HepG2 (cell line): ENCODE results near the gene SOCS3. TPM values are rescaled to one million over a fixed set of nuclear protein-coding genes. Genes with fewer than 3 reads are reported as not detected.

Experiments
- ATAC-seq: fragments of 200-7000 bp; cut with Tn5 transposase; 3 replicates; pipeline ENCODE4 v1.9.1; 2020; ENCODE audit warnings: mild to moderate bottlenecking, moderate library complexity
- BruUV-seq: library from RNA; stranded (reverse); fragments of 400-500 nt; replicated peaks from 2 replicates; lab custom pipeline; 2021; lab: Mats Ljungman, UMichigan
- CTCF ChIA-PET: fragments of 300-600 bp; formaldehyde crosslinking; extraction: SDS; loops from one replicate; lab custom pipeline; 2021; ENCODE audit warnings: low total read pairs, inconsistent platforms, low intra/inter-chr PET ratio; lab: Yijun Ruan, JAX
- POLR2A ChIA-PET: fragments of 350-600 bp; sonication (Branson Sonifier 250); formaldehyde crosslinking; loops from one replicate; lab custom pipeline; 2020; ENCODE audit warnings: antibody characterized with exemption, inconsistent platforms; lab: Yijun Ruan, JAX
- DNase-seq: peaks from one replicate; pipeline ENCODE4 v3.0.0-alpha.2; 2015; ENCODE audit warnings: low spot score
- FAIRE-seq: peaks from 3 replicates; lab custom pipeline; 2011; peaks lifted over from hg19 to GRCh38; lab: Jason Lieb, UNC
- H2AFZ ChIP-seq: one replicate; pipeline ENCODE4 v1.6.1; 2011; ENCODE audit warnings: low read length, inconsistent platforms
- H3K27ac ChIP-seq: fragments of 300-600 bp; 3 replicates; pipeline ENCODE4 v1.8.0; 2011; ENCODE audit warnings: mixed run types, mild to moderate bottlenecking, mixed read lengths, low read length, inconsistent platforms; ENCODE audit not compliant: insufficient read depth; ENCODE audit errors: extremely low read length
- H3K27me3 ChIP-seq, 2 experiments: fragments of 200-600 bp in 1 of 2; 2 replicates in 1 of 2; 3 replicates in 1 of 2; pipeline versions ENCODE4 v1.6.0 to v1.8.0; 2011; ENCODE audit warnings: low read length in 2 of 2, mild to moderate bottlenecking in 2 of 2, moderate library complexity in 2 of 2, inconsistent platforms in 1 of 2; ENCODE audit not compliant: insufficient read depth in 2 of 2, control insufficient read depth in 1 of 2
- H3K36me3 ChIP-seq, 2 experiments: fragments of 200-600 bp in 1 of 2; replicated peaks in 1 of 2; 2 replicates in 1 of 2; 3 replicates in 1 of 2; pipeline versions ENCODE4 v1.5.1 to v1.8.0; 2011; ENCODE audit warnings: low read length in 2 of 2, inconsistent platforms in 1 of 2; ENCODE audit not compliant: insufficient read depth in 2 of 2, control insufficient read depth in 1 of 2
- H3K4me1 ChIP-seq: 2 replicates; pipeline ENCODE4 v1.5.1; 2012; ENCODE audit warnings: low read length, inconsistent platforms; ENCODE audit not compliant: insufficient read depth
- H3K4me2 ChIP-seq: 2 replicates; pipeline ENCODE4 v1.6.0; 2011; ENCODE audit warnings: low read depth, low read length, inconsistent platforms
- H3K4me3 ChIP-seq, 3 experiments: fragments of 200-600 bp in 1 of 3; sonication (generic), shearing (Covaris generic) in 1 of 3; replicated peaks in 1 of 3; 2 replicates each; pipeline ENCODE4 v1.5.1; 2011 to 2016; ENCODE audit warnings: low read length in 3 of 3, inconsistent platforms in 2 of 3, low read depth in 2 of 3, mild to moderate bottlenecking in 2 of 3, control low read depth in 1 of 3, mixed read lengths in 1 of 3; ENCODE audit not compliant: insufficient read depth in 1 of 3
- H3K79me2 ChIP-seq: one replicate; pipeline ENCODE4 v1.6.1; 2011; ENCODE audit warnings: low read length, inconsistent platforms; ENCODE audit not compliant: insufficient read depth
- H3K9ac ChIP-seq: 2 replicates; pipeline ENCODE4 v1.6.0; 2011; ENCODE audit warnings: mild to moderate bottlenecking, low read depth, low read length, inconsistent platforms; ENCODE audit not compliant: insufficient read depth
- H3K9me3 ChIP-seq: 2 replicates; pipeline ENCODE4 v1.5.1; 2012; ENCODE audit warnings: mild to moderate bottlenecking, low read length
- H4K20me1 ChIP-seq: 2 replicates; pipeline ENCODE4 v1.6.0; 2011; ENCODE audit warnings: inconsistent platforms, mild to moderate bottlenecking, low read length, moderate library complexity; ENCODE audit not compliant: insufficient read depth
- ASH2L ChIP-seq: fragments of 300-600, 200-600 bp; sonication (generic); IDR thresholded peaks from 2 replicates; pipeline ENCODE4 v1.7.0; 2017; ENCODE audit warnings: low read depth, mild to moderate bottlenecking, moderate library complexity, mixed read lengths, low read length; ENCODE audit not compliant: insufficient read length
- ATF3 ChIP-seq: sonication (generic); formaldehyde crosslinking; IDR thresholded peaks from 2 replicates; pipeline ENCODE4 v1.4.0; 2020; ENCODE audit warnings: missing genetic modification reagents
- CEBPG ChIP-seq: IDR thresholded peaks from 2 replicates; pipeline ENCODE4 v1.6.1; 2016
- ELF1 ChIP-seq: sonication (generic); formaldehyde crosslinking; IDR thresholded peaks from 2 replicates; pipeline ENCODE4 v1.4.0; 2020; ENCODE audit warnings: missing genetic modification reagents
- FOXO1 ChIP-seq: sonication (generic); formaldehyde crosslinking; IDR thresholded peaks from 2 replicates; pipeline ENCODE4 v1.4.0; 2020; ENCODE audit warnings: missing genetic modification reagents
- HMGA1 ChIP-seq: sonication (generic); formaldehyde crosslinking; conservative IDR thresholded peaks from 2 replicates; pipeline ENCODE4 v1.4.0; 2020; ENCODE audit warnings: missing genetic modification reagents
- POLR2A ChIP-seq, 2 experiments: IDR thresholded peaks; 2 replicates each; pipeline ENCODE4 v1.6.1; 2011; ENCODE audit warnings: low read depth in 2 of 2, low read length in 2 of 2, mild to moderate bottlenecking in 1 of 2, moderate library complexity in 1 of 2; ENCODE audit not compliant: insufficient read depth in 1 of 2
- PRPF4 ChIP-seq: fragments of 200-400 bp; formaldehyde crosslinking; IDR thresholded peaks from 2 replicates; pipeline ENCODE4 v1.6.1; 2016; ENCODE audit warnings: low read length, low read depth; ENCODE audit not compliant: poor library complexity, severe bottlenecking
- SRSF9 ChIP-seq: fragments of 200-400 bp; formaldehyde crosslinking; IDR thresholded peaks from 2 replicates; pipeline ENCODE4 v1.6.1; 2018; ENCODE audit warnings: borderline replicate concordance, mild to moderate bottlenecking, low read depth, low read length; ENCODE audit not compliant: insufficient read depth, poor library complexity, severe bottlenecking
- ZBTB3 ChIP-seq: sonication (generic); formaldehyde crosslinking; IDR thresholded peaks from 2 replicates; pipeline ENCODE4 v1.4.0; 2020; ENCODE audit warnings: low read depth, mild to moderate bottlenecking, moderate library complexity, missing genetic modification reagents, borderline replicate concordance
- ZFY ChIP-seq: sonication (generic); formaldehyde crosslinking; IDR thresholded peaks from 2 replicates; pipeline ENCODE4 v1.4.0; 2020; ENCODE audit warnings: missing genetic modification reagents
- ZNF20 ChIP-seq: sonication (generic); formaldehyde crosslinking; IDR thresholded peaks from 2 replicates; pipeline ENCODE4 v1.4.0; 2020; ENCODE audit warnings: mild to moderate bottlenecking, moderate library complexity, missing genetic modification reagents
- ZNF3 ChIP-seq: IDR thresholded peaks from 2 replicates; pipeline ENCODE4 v1.7.0; 2017; ENCODE audit warnings: inconsistent platforms
- ZNF430 ChIP-seq: sonication (generic); formaldehyde crosslinking; IDR thresholded peaks from 2 replicates; pipeline ENCODE4 v1.9.0; 2021; ENCODE audit warnings: mild to moderate bottlenecking, missing genetic modification reagents
- ZNF44 ChIP-seq: sonication (generic); formaldehyde crosslinking; IDR thresholded peaks from 2 replicates; pipeline ENCODE4 v1.5.1; 2020; ENCODE audit warnings: mild to moderate bottlenecking, missing genetic modification reagents
- ZNF879 ChIP-seq: sonication (generic); formaldehyde crosslinking; IDR thresholded peaks from 2 replicates; pipeline ENCODE4 v1.8.1; 2023; ENCODE audit warnings: missing genetic modification reagents
- ZSCAN29 ChIP-seq: sonication (generic); formaldehyde crosslinking; conservative IDR thresholded peaks from 2 replicates; pipeline ENCODE4 v1.4.0; 2020; ENCODE audit warnings: mild to moderate bottlenecking, missing genetic modification reagents
- WGBS: methylation state at CpG from one replicate; pipeline ENCODE4 v1.1.6; 2017; ENCODE audit warnings: low lambda C conversion rate; 5-methylcytosine and 5-hydroxymethylcytosine counted together
- in situ Hi-C: cut with HindIII; loops from 2 replicates; pipeline ENCODE4 v1.10.0; 2017; ENCODE audit warnings: low pct_unique_long_range_greater_than_20kb; ENCODE audit not compliant: extremely low pct_ligation_motif_present
- intact Hi-C: fragments of 100-400 bp; cut with micrococcal nuclease; formaldehyde crosslinking; loops from one replicate; pipeline ENCODE4 v1.10.0; 2022; ENCODE audit not compliant: unreplicated experiment
- polyA plus RNA-seq, 8 experiments: library from polyadenylated mRNA; depleted of rRNA in 3 of 8; stranded (reverse) in 7 of 8; unstranded in 1 of 8; fragments of >200 nt; fragmentation: Illumina TruSeq in 4 of 8; extraction: Trizol in 4 of 8; gene quantifications; 2 replicates each; pipeline versions ENCODE4 v1.2.1 to v1.2.3, GENCODE V29; 2011 to 2016; ENCODE audit warnings: low read depth in 4 of 8, missing spikeins in 1 of 8, mixed read lengths in 1 of 8; ENCODE audit not compliant: insufficient read depth in 1 of 8
- total RNA-seq, 5 experiments: library from RNA; depleted of rRNA; stranded (reverse); fragments of >200 nt; fragmentation: Illumina TruSeq; extraction: Trizol; gene quantifications; 2 replicates each; pipeline ENCODE4 v1.2.3, GENCODE V29; 2016; ENCODE audit warnings: low read depth in 1 of 5
- TF ChIP-seq, protein P1 (sequence below), 2 experiments: sonication (generic) in 1 of 2; formaldehyde crosslinking in 1 of 2; IDR thresholded peaks; 2 replicates each; pipeline versions ENCODE4 v1.5.1 to v1.6.1; 2011 to 2020; ENCODE audit warnings: borderline replicate concordance in 1 of 2, low read depth in 1 of 2, low read length in 1 of 2, mild to moderate bottlenecking in 1 of 2, missing genetic modification reagents in 1 of 2, moderate library complexity in 1 of 2
- TF ChIP-seq, protein P2 (sequence below): IDR thresholded peaks from 2 replicates; pipeline ENCODE4 v1.6.1; 2012; ENCODE audit warnings: low read depth, low read length, improper control_type of control experiment
- TF ChIP-seq, protein P3 (sequence below): sonication (generic); formaldehyde crosslinking; IDR thresholded peaks from 2 replicates; pipeline ENCODE4 v1.5.0; 2020; ENCODE audit warnings: missing genetic modification reagents

Gene SOCS3
- total and polyA plus RNA-seq, 2 of the 13 experiments (the other 11 are each of a cell fraction or from before 2014, with no cell fraction given): 0.77 to 2.4 TPM

GRCh38 chr17:78379131-78379491, 19.2 kb upstream of the SOCS3 start:
- Histone ChIP-seq H3K27me3 (peaks cover 2 to 8% of the 10 kb centered on the region in 2 experiments; a peak in 1 of 5 replicates), H3K36me3 (no peaks in the 10 kb centered on the region; a peak in 2 of 5 replicates), H3K9ac (peak overlapping the region; percentile 90), H3K4me2 (peak overlapping the region; percentile 87), H3K4me3 (peak overlapping the region; percentile 97 to 98 (median 97)), H2AFZ (no peak overlapping the region), H3K4me1 (peaks cover 85% of the 10 kb centered on the region), H3K27ac (peak overlapping the region; percentile 80), H3K79me2 (peaks cover 50% of the 10 kb centered on the region), H3K9me3 (no peaks in the 10 kb centered on the region), H4K20me1 (peaks cover 10% of the 10 kb centered on the region; the same call in 1 of the 2 replicates)
- in situ Hi-C loops: no loop called here
- intact Hi-C loops: loop anchor here (5.0 to 10.0 kb wide), 2 partner anchors 43 to 64 kb away; no protein-coding TSS in a partner anchor
- POLR2A ChIA-PET: interaction anchor here (0.7 to 1.8 kb wide), 7 partner anchors 9 to 43 kb away, joined by 3 to 7 read pairs (median 4); no protein-coding TSS in a partner anchor
- peak; percentile 81 for DNase-seq
- CTCF ChIA-PET: interaction anchor here (1.3 kb wide), 1 partner anchor 43 kb away, joined by 5 read pairs; no protein-coding TSS in a partner anchor
- 2% methylated on average over 7 of the region's 7 CpGs for WGBS
- no peak for FAIRE-seq
- BruUV-seq: no TSS peak
- peak; percentile 48 for ATAC-seq
- TF ChIP-seq, protein P1, sequence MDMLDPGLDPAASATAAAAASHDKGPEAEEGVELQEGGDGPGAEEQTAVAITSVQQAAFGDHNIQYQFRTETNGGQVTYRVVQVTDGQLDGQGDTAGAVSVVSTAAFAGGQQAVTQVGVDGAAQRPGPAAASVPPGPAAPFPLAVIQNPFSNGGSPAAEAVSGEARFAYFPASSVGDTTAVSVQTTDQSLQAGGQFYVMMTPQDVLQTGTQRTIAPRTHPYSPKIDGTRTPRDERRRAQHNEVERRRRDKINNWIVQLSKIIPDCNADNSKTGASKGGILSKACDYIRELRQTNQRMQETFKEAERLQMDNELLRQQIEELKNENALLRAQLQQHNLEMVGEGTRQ (IDR thresholded peaks at IDR 0.05; ENCODE audit: low read depth, low read length): no peak
- TF ChIP-seq, protein P1 (CRISPR knock-in tag; IDR thresholded peaks at IDR 0.05; ENCODE audit: borderline replicate concordance): 0 out of 2 replicates have a peak, but pooled peaks have one; percentile 6
- TF ChIP-seq ELF1 (CRISPR knock-in tag): 0 out of 2 replicates have a peak, but pooled peaks have one; percentile 13
- TF ChIP-seq ZNF879 (CRISPR knock-in tag): 0 out of 2 replicates have a peak, but pooled peaks have one; percentile 21
- TF ChIP-seq CEBPG (CRISPR knock-in tag): peak; percentile 70
- TF ChIP-seq, protein P2, sequence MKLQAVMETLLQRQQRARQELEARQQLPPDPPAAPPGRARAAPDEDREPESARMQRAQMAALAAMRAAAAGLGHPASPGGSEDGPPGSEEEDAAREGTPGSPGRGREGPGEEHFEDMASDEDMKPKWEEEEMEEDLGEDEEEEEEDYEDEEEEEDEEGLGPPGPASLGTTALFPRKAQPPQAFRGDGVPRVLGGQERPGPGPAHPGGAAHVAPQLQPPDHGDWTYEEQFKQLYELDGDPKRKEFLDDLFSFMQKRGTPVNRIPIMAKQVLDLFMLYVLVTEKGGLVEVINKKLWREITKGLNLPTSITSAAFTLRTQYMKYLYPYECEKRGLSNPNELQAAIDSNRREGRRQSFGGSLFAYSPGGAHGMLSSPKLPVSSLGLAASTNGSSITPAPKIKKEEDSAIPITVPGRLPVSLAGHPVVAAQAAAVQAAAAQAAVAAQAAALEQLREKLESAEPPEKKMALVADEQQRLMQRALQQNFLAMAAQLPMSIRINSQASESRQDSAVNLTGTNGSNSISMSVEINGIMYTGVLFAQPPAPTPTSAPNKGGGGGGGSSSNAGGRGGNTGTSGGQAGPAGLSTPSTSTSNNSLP: 0 out of 2 replicates have a peak, but pooled peaks have one; percentile 28
- no peak for TF ChIP-seq HMGA1 (CRISPR knock-in tag)
- TF ChIP-seq ATF3 (CRISPR knock-in tag): peak; percentile 29; the same call in 1 of the 2 replicates
- TF ChIP-seq FOXO1: no peak
- TF ChIP-seq PRPF4: no peak
- peak in 1 of 2 experiments; percentile 63; a peak in 2 of 4 replicates for TF ChIP-seq POLR2A (IDR thresholded peaks at IDR 0.05; ENCODE audit: insufficient read depth in 1 of 2, low read depth in 2 of 2, low read length in 2 of 2)
- TF ChIP-seq ZNF44 (CRISPR knock-in tag): no peak
- TF ChIP-seq ZNF430 (CRISPR knock-in tag): 0 out of 2 replicates have a peak, but pooled peaks have one; percentile 0
- TF ChIP-seq ZBTB3 (CRISPR knock-in tag): no peak
- TF ChIP-seq ZNF20: no peak
- TF ChIP-seq ZNF3 (CRISPR knock-in tag): peak; percentile 30; the same call in 1 of the 2 replicates
- no peak for TF ChIP-seq SRSF9
- TF ChIP-seq ZFY (CRISPR knock-in tag): no peak
- TF ChIP-seq, protein P3, sequence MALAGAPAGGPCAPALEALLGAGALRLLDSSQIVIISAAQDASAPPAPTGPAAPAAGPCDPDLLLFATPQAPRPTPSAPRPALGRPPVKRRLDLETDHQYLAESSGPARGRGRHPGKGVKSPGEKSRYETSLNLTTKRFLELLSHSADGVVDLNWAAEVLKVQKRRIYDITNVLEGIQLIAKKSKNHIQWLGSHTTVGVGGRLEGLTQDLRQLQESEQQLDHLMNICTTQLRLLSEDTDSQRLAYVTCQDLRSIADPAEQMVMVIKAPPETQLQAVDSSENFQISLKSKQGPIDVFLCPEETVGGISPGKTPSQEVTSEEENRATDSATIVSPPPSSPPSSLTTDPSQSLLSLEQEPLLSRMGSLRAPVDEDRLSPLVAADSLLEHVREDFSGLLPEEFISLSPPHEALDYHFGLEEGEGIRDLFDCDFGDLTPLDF (CRISPR knock-in tag): no peak
- TF ChIP-seq ZSCAN29 (CRISPR knock-in tag): 0 out of 2 replicates have a peak, but pooled peaks have one; percentile 2
- TF ChIP-seq ASH2L: peak; percentile 8
